Omental fat pad (tissue), 4 donors: ENCODE data around the gene MLH1. TPM values are rescaled to one million over a fixed set of nuclear protein-coding genes. Genes with fewer than 3 reads are reported as not detected.
"Not testable (repeated sequence)": the region's sequence is repeated elsewhere in the genome, so short reads cannot be mapped to it uniquely, and the experiment has no call there.

ENCODE experiments used
- ATAC-seq: fragments of 150-250 bp; one replicate; pipeline ENCODE4 v1.9.1; 2016; ENCODE audit warnings: mild to moderate bottlenecking, moderate library complexity; ENCODE audit not compliant: low FRiP score
- DNase-seq: peaks from one replicate; pipeline ENCODE4 v3.0.0-alpha.2; 2019; ENCODE audit warnings: low spot score
- CTCF ChIP-seq, 3 donors: fragments of 450-650 bp; IDR thresholded peaks; one replicate each; pipeline ENCODE4 v1.5.1; 2016 to 2017; ENCODE audit warnings: antibody characterized with exemption in 3 of 3, mild to moderate bottlenecking in 3 of 3, moderate library complexity in 2 of 3
- total RNA-seq, 4 donors: library from RNA; depleted of rRNA; stranded (reverse); fragments of >200 nt; gene quantifications; one replicate each; pipeline ENCODE4 v1.1.0, GENCODE V29; 2016

The MLH1 gene
- total RNA-seq, 4 donors from 2014 or later = 23.2 to 30.3 (median 28.6) TPM

- no peak for TF ChIP-seq CTCF (IDR thresholded peaks at IDR 0.05)
- ATAC-seq (peak; percentile 46), DNase-seq (no peak)
These were observed 38.7 kb upstream of the MLH1 start for GRCh38 chr3:36954452-36955134.

- ATAC-seq = no peak
- DNase-seq = no peak
- no peak for TF ChIP-seq CTCF (IDR thresholded peaks at IDR 0.05)
These were observed 37.2 kb upstream of the MLH1 start for GRCh38 chr3:36956155-36956554.

- ATAC-seq = no peak
- no peak for DNase-seq
- TF ChIP-seq CTCF (IDR thresholded peaks at IDR 0.05) = no peak
These were observed 36.3 kb upstream of the MLH1 start for GRCh38 chr3:36957063-36957462.

GRCh38 chr3:36957862-36958686 is 35.2 kb upstream of the MLH1 start:
- DNase-seq = no peak
- no peak for TF ChIP-seq CTCF (IDR thresholded peaks at IDR 0.05)
- ATAC-seq = peak; percentile 90

GRCh38 chr3:36959821-36960220 is 33.5 kb upstream of the MLH1 start:
- no peak for ATAC-seq
- no peak for DNase-seq
- TF ChIP-seq CTCF (IDR thresholded peaks at IDR 0.05) = no peak

GRCh38 chr3:36960502-36960901 is 32.8 kb upstream of the MLH1 start:
- DNase-seq (no peak), ATAC-seq (no peak)
- TF ChIP-seq CTCF (IDR thresholded peaks at IDR 0.05) = no peak

- not testable (repeated sequence) for DNase-seq
These were observed 30.3 kb upstream of the MLH1 start for GRCh38 chr3:36963008-36963407.

More at GRCh38 chr3:36963008-36963407, 30.3 kb upstream of the MLH1 start:
- ATAC-seq = not testable (repeated sequence)
